ENCODE data around the gene NTPCR.

NTPCR gene

GRCh38 chr1:233004451-233004850 is 54.0 kb downstream of the NTPCR start:
- Histone ChIP-seq H3K9ac (no peak overlapping the region), H3K36me3 (ENCODE audit: insufficient read depth) (no peaks in the 10 kb centered on the region), H2AFZ (ENCODE audit: low read depth) (no peak overlapping the region), H3K4me2 (no peak overlapping the region), H3K4me3 (IDR thresholded peaks at IDR 0.05; ENCODE audit: insufficient read depth, low read depth, low read length) (no peak overlapping the region), H3K79me2 (ENCODE audit: insufficient read depth, low read depth) (no peaks in the 10 kb centered on the region), H3K27ac (no peak overlapping the region), H3K27me3 (ENCODE audit: insufficient read depth, low read depth) (no peaks in the 10 kb centered on the region), H4K20me1 (ENCODE audit: insufficient read depth) (no peaks in the 10 kb centered on the region), H3K4me1 (ENCODE audit: low read depth, poor library complexity, severe bottlenecking) (no peaks in the 10 kb centered on the region)
- TF ChIP-seq CTCF (conservative IDR thresholded peaks at IDR 0.05; ENCODE audit: low read depth, low read length), result no peak

- Histone ChIP-seq H3K4me2 (no peak overlapping the region), H3K79me2 (ENCODE audit: insufficient read depth, low read depth) (no peaks in the 10 kb centered on the region), H3K9ac (no peak overlapping the region), H3K4me1 (ENCODE audit: low read depth, poor library complexity, severe bottlenecking) (no peaks in the 10 kb centered on the region), H4K20me1 (ENCODE audit: insufficient read depth) (no peaks in the 10 kb centered on the region), H3K27me3 (ENCODE audit: insufficient read depth, low read depth) (no peaks in the 10 kb centered on the region), H3K27ac (no peak overlapping the region), H2AFZ (ENCODE audit: low read depth) (no peak overlapping the region), H3K36me3 (ENCODE audit: insufficient read depth) (no peaks in the 10 kb centered on the region), H3K4me3 (IDR thresholded peaks at IDR 0.05; ENCODE audit: insufficient read depth, low read depth, low read length) (no peak overlapping the region)
- no peak for TF ChIP-seq CTCF (conservative IDR thresholded peaks at IDR 0.05; ENCODE audit: low read depth, low read length)
These were observed 54.7 kb downstream of the NTPCR start for GRCh38 chr1:233005156-233005555.

GRCh38 chr1:233005703-233006102 is 55.3 kb downstream of the NTPCR start:
- H3K27ac ChIP-seq, result no peak overlapping the region
- no peak overlapping the region for H3K4me2 ChIP-seq
- H3K36me3 ChIP-seq (ENCODE audit: insufficient read depth), result no peaks in the 10 kb centered on the region

GRCh38 chr1:233006108-233006507 is 55.7 kb downstream of the NTPCR start:
- H3K4me2 ChIP-seq, result no peak overlapping the region
- H3K4me3 ChIP-seq (IDR thresholded peaks at IDR 0.05; ENCODE audit: insufficient read depth, low read depth, low read length), result no peak overlapping the region
- H2AFZ ChIP-seq (ENCODE audit: low read depth), result no peak overlapping the region
- no peaks in the 10 kb centered on the region for H4K20me1 ChIP-seq (ENCODE audit: insufficient read depth)
- no peak overlapping the region for H3K9ac ChIP-seq
- no peaks in the 10 kb centered on the region for H3K27me3 ChIP-seq (ENCODE audit: insufficient read depth, low read depth)
- no peak for TF ChIP-seq CTCF (conservative IDR thresholded peaks at IDR 0.05; ENCODE audit: low read depth, low read length)
- H3K4me1 ChIP-seq (ENCODE audit: low read depth, poor library complexity, severe bottlenecking), result no peaks in the 10 kb centered on the region
- H3K79me2 ChIP-seq (ENCODE audit: insufficient read depth, low read depth), result no peaks in the 10 kb centered on the region
- H3K36me3 ChIP-seq (ENCODE audit: insufficient read depth), result no peaks in the 10 kb centered on the region
- H3K27ac ChIP-seq, result no peak overlapping the region

More at GRCh38 chr1:233005703-233006102, 55.3 kb downstream of the NTPCR start:
- Histone ChIP-seq H3K9ac (no peak overlapping the region), H3K4me1 (ENCODE audit: low read depth, poor library complexity, severe bottlenecking) (no peaks in the 10 kb centered on the region), H3K79me2 (ENCODE audit: insufficient read depth, low read depth) (no peaks in the 10 kb centered on the region), H2AFZ (ENCODE audit: low read depth) (no peak overlapping the region), H3K27me3 (ENCODE audit: insufficient read depth, low read depth) (no peaks in the 10 kb centered on the region), H4K20me1 (ENCODE audit: insufficient read depth) (no peaks in the 10 kb centered on the region), H3K4me3 (IDR thresholded peaks at IDR 0.05; ENCODE audit: insufficient read depth, low read depth, low read length) (no peak overlapping the region)
- TF ChIP-seq CTCF (conservative IDR thresholded peaks at IDR 0.05; ENCODE audit: low read depth, low read length), result no peak

Data from KMS-11 (cell line).